H1 (cell line): Measurements from ENCODE around the gene MRPS2.
"Not testable (repeated sequence)": the region's sequence is repeated elsewhere in the genome, so short reads cannot be mapped to it uniquely, and the experiment has no call there.

Source experiments
- EZH2 ChIP-seq: fragments of 200-600 bp; sonication (generic); IDR thresholded peaks from 2 replicates; pipeline ENCODE4 v1.7.1; 2012; ENCODE audit warnings: low read depth, mild to moderate bottlenecking, moderate library complexity, low read length, inconsistent platforms; ENCODE audit not compliant: severe bottlenecking
- TBP ChIP-seq: IDR thresholded peaks from 2 replicates; pipeline ENCODE4 v1.6.1; 2011; ENCODE audit warnings: low read depth, low read length, improper control_type of control experiment

GRCh38 chr9:135543262-135543894 lies 42.9 kb downstream of the MRPS2 start:
- TF ChIP-seq TBP, EZH2: not testable (repeated sequence)
